ENCODE results near the gene LTBR. TPM values are rescaled to one million over a fixed set of nuclear protein-coding genes. Genes with fewer than 3 reads are reported as not detected.

Gene LTBR
- total and polyA plus RNA-seq, 2 donors (not counting 1 experiment from before 2014, with no cell fraction given) = 1.1 TPM; not detected in 1

DNA sequence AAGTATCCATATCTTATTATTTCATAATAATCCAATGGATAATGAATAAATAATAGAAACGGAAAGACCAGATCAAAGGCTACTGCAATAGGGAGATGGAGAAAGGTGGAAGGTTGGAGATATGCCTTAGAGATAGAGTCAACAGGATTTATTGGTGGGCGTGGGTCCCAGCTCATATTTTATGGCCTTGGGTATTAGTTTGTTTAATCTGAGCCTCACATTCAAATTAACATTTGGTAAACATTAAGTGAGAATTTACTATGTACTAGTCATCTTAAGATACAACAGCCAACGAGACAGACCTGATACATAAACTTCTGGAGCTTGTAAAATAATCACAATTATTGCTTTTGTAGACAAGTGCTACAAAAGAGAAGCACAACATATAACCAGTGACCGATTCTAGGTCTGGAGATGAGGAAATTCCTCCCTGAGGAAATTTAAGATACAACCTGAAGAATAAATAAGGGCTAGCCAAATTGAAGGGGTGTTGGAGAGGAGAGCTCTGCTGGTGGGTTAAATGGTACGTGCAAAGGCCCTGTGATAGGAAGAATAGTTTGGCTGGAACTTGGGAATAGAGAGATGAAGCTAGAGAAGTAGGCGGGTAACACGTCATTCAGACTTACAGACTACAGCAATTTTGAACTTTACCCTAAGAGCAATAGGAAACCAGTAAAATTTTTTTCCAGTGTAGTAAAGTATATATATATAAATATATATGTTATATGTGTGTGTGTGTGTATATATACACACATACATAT lies 16.1 kb downstream of the LTBR start:
- Mint-ChIP-seq H3K27ac (no peak overlapping the region), H3K4me1 (no peaks in the 10 kb centered on the region), H3K9me3 (ENCODE audit: insufficient read depth) (no peaks in the 10 kb centered on the region), H3K4me3 (no peak overlapping the region), H3K27me3 (peaks cover 41% of the 10 kb centered on the region)
- no peaks in the 10 kb centered on the region for H3K36me3 ChIP-seq (replicated peaks in 1 of 2; ENCODE audit: control extremely low read depth in 1 of 2, control insufficient read depth in 1 of 2, extremely low read depth in 1 of 2, insufficient read depth in 2 of 2, low read length in 1 of 2)
- no peaks in the 10 kb centered on the region for H3K4me1 ChIP-seq (ENCODE audit: control insufficient read depth in 2 of 2, insufficient read depth in 2 of 2, low read length in 2 of 2)
- H3K9me3 ChIP-seq (ENCODE audit: control extremely low read depth in 1 of 3, control insufficient read depth in 2 of 3, insufficient read depth in 1 of 3, low read length in 2 of 3) = no peaks in the 10 kb centered on the region
- H3K27ac ChIP-seq (ENCODE audit: low read length in 2 of 2) = no peak overlapping the region
- H3K27me3 ChIP-seq (replicated peaks in 1 of 4; ENCODE audit: control extremely low read depth in 1 of 4, control insufficient read depth in 3 of 4, insufficient read depth in 4 of 4, low read length in 3 of 4) = peaks cover 0 to 6% (median 0%) of the 10 kb centered on the region in 4 experiments
- no peaks in the 10 kb centered on the region for H3K79me2 ChIP-seq (ENCODE audit: control insufficient read depth, insufficient read depth, low read length)
- no CpG with 5 or more reads among the region's 7 CpGs for WGBS (ENCODE audit: insufficient coverage)
- intact Hi-C loops (cut with micrococcal nuclease) = no loop called here
- no peaks in the 10 kb centered on the region for H4K20me1 ChIP-seq (ENCODE audit: control insufficient read depth, insufficient read depth, low read length, poor library complexity, severe bottlenecking)
- H2AFZ ChIP-seq (ENCODE audit: insufficient read depth, low read depth, low read length, poor library complexity, severe bottlenecking) = no peak overlapping the region
- ATAC-seq (ENCODE audit: low read depth) (no peak), DNase-seq (no peak)
- ChIA-PET POLR2A (no interaction called here), CTCF (no interaction called here)
- H3K4me2 ChIP-seq (replicated peaks; ENCODE audit: low read depth, low read length, poor library complexity, severe bottlenecking) = no peak overlapping the region
- no peak overlapping the region for H3K9ac ChIP-seq (ENCODE audit: low read length)
- H3K4me3 ChIP-seq (ENCODE audit: control extremely low read depth in 1 of 5, extremely low read depth in 1 of 5, insufficient read depth in 1 of 5, low read depth in 2 of 5, low read length in 4 of 5) = no peak overlapping the region
- no peak for TF ChIP-seq EZH2 (IDR thresholded peaks at IDR 0.05; ENCODE audit: borderline replicate concordance, insufficient read depth, low read depth, low read length, poor library complexity, severe bottlenecking)
- TF ChIP-seq, protein P1, sequence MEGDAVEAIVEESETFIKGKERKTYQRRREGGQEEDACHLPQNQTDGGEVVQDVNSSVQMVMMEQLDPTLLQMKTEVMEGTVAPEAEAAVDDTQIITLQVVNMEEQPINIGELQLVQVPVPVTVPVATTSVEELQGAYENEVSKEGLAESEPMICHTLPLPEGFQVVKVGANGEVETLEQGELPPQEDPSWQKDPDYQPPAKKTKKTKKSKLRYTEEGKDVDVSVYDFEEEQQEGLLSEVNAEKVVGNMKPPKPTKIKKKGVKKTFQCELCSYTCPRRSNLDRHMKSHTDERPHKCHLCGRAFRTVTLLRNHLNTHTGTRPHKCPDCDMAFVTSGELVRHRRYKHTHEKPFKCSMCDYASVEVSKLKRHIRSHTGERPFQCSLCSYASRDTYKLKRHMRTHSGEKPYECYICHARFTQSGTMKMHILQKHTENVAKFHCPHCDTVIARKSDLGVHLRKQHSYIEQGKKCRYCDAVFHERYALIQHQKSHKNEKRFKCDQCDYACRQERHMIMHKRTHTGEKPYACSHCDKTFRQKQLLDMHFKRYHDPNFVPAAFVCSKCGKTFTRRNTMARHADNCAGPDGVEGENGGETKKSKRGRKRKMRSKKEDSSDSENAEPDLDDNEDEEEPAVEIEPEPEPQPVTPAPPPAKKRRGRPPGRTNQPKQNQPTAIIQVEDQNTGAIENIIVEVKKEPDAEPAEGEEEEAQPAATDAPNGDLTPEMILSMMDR (IDR thresholded peaks at IDR 0.05) = no peak

DNA sequence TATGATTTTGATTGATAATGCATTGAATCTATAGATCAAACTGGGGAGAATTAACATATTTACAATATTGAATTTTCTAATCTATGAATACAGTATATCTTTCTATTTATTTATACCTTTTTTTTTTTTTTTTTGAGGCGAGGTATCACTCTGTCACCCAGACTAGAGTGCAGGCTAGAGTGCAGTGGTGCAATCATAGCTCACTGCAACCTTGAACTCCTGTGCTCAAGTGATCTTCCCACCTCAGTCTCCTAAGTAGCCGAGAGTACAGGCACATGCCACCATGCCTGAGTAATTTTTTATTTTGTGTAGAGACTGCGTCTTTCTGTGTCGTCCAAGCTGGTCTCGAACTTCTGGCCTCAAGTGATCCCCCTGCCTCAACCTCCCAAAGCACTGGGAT lies 20.4 kb downstream of the LTBR start:
- CTCF ChIA-PET = no interaction called here
- DNase-seq (no peak), ATAC-seq (ENCODE audit: low read depth) (no peak)
- intact Hi-C loops (cut with micrococcal nuclease) = no loop called here
- H4K20me1 ChIP-seq (ENCODE audit: control insufficient read depth, insufficient read depth, low read length, poor library complexity, severe bottlenecking) = no peaks in the 10 kb centered on the region
- H3K36me3 ChIP-seq (replicated peaks in 1 of 2; ENCODE audit: control extremely low read depth in 1 of 2, control insufficient read depth in 1 of 2, extremely low read depth in 1 of 2, insufficient read depth in 2 of 2, low read length in 1 of 2) = no peaks in the 10 kb centered on the region
- H3K79me2 ChIP-seq (ENCODE audit: control insufficient read depth, insufficient read depth, low read length) = no peaks in the 10 kb centered on the region
- Mint-ChIP-seq H3K4me1 (no peaks in the 10 kb centered on the region), H3K9me3 (ENCODE audit: insufficient read depth) (no peaks in the 10 kb centered on the region), H3K27me3 (peaks cover 32% of the 10 kb centered on the region), H3K4me3 (no peak overlapping the region), H3K27ac (no peak overlapping the region)
- H3K4me3 ChIP-seq (ENCODE audit: control extremely low read depth in 1 of 5, extremely low read depth in 1 of 5, insufficient read depth in 1 of 5, low read depth in 2 of 5, low read length in 4 of 5) = no peak overlapping the region
- POLR2A ChIA-PET = no interaction called here
- no peak overlapping the region for H3K9ac ChIP-seq (ENCODE audit: low read length)
- no peaks in the 10 kb centered on the region for H3K27me3 ChIP-seq (replicated peaks in 1 of 4; ENCODE audit: control extremely low read depth in 1 of 4, control insufficient read depth in 3 of 4, insufficient read depth in 4 of 4, low read length in 3 of 4)
- TF ChIP-seq, protein P1 (IDR thresholded peaks at IDR 0.05) = no peak
- TF ChIP-seq EZH2 (IDR thresholded peaks at IDR 0.05; ENCODE audit: borderline replicate concordance, insufficient read depth, low read depth, low read length, poor library complexity, severe bottlenecking) = no peak
- H3K9me3 ChIP-seq (ENCODE audit: control extremely low read depth in 1 of 3, control insufficient read depth in 2 of 3, insufficient read depth in 1 of 3, low read length in 2 of 3) = no peaks in the 10 kb centered on the region
- H3K4me1 ChIP-seq (ENCODE audit: control insufficient read depth in 2 of 2, insufficient read depth in 2 of 2, low read length in 2 of 2) = no peaks in the 10 kb centered on the region
- H3K27ac ChIP-seq (ENCODE audit: low read length in 2 of 2) = no peak overlapping the region
- no peak overlapping the region for H3K4me2 ChIP-seq (replicated peaks; ENCODE audit: low read depth, low read length, poor library complexity, severe bottlenecking)
- WGBS (ENCODE audit: insufficient coverage) = 89% methylated on average over 3 of the region's 5 CpGs
- H2AFZ ChIP-seq (ENCODE audit: insufficient read depth, low read depth, low read length, poor library complexity, severe bottlenecking) = no peak overlapping the region
